ENCODE data around the gene JARID2. TPM values are rescaled to one million over a fixed set of nuclear protein-coding genes. Genes with fewer than 3 reads are reported as not detected.

Gene JARID2
- total RNA-seq, 1 donor from 2014 or later, result 24.2 TPM

- Histone ChIP-seq H3K4me1 (ENCODE audit: insufficient read depth, low read length) (peaks cover 21% of the 10 kb centered on the region), H3K27me3 (ENCODE audit: insufficient read depth, low read length) (no peaks in the 10 kb centered on the region), H3K4me3 (ENCODE audit: insufficient read depth, low read depth, low read length) (no peak overlapping the region), H3K9ac (ENCODE audit: low read length) (no peak overlapping the region), H4K20me1 (ENCODE audit: insufficient read depth, low read length) (peaks cover 91% of the 10 kb centered on the region), H3K79me2 (ENCODE audit: insufficient read depth, low read length) (peaks cover 100% of the 10 kb centered on the region), H3K36me3 (ENCODE audit: insufficient read depth, low read length) (no peaks in the 10 kb centered on the region), H3K4me2 (ENCODE audit: low read length) (peak overlapping the region; percentile 27), H3K27ac (ENCODE audit: low read depth, low read length) (no peak overlapping the region), H3K9me3 (ENCODE audit: insufficient read depth, low read depth, low read length) (no peaks in the 10 kb centered on the region), H2AFZ (ENCODE audit: low read depth, low read length) (no peak overlapping the region)
- DNase-seq (ENCODE audit: low read depth), result no peak
- H3K27me3 Mint-ChIP-seq (ENCODE audit: low read depth, unreplicated experiment), result no peaks in the 10 kb centered on the region
- peak overlapping the region; percentile 54 for H3K27ac Mint-ChIP-seq (ENCODE audit: unreplicated experiment)
- FAIRE-seq, result no peak
- peaks cover 1% of the 10 kb centered on the region for H3K9me3 Mint-ChIP-seq (ENCODE audit: unreplicated experiment)
- peaks cover 36% of the 10 kb centered on the region for H3K4me1 Mint-ChIP-seq (ENCODE audit: low read depth, unreplicated experiment)
- no peaks in the 10 kb centered on the region for H3K36me3 Mint-ChIP-seq (ENCODE audit: low read depth, unreplicated experiment)
- TF ChIP-seq CTCF (IDR thresholded peaks at IDR 0.05; ENCODE audit: insufficient read depth, low read depth, low read length), result no peak
- TF ChIP-seq EZH2 (IDR thresholded peaks at IDR 0.05; ENCODE audit: insufficient read depth, low read length), result no peak
- peak overlapping the region; percentile 61 for H3K4me3 Mint-ChIP-seq (ENCODE audit: unreplicated experiment)
These were observed 72.3 kb downstream of the JARID2 start for GRCh38 chr6:15317934-15318902.

DNA sequence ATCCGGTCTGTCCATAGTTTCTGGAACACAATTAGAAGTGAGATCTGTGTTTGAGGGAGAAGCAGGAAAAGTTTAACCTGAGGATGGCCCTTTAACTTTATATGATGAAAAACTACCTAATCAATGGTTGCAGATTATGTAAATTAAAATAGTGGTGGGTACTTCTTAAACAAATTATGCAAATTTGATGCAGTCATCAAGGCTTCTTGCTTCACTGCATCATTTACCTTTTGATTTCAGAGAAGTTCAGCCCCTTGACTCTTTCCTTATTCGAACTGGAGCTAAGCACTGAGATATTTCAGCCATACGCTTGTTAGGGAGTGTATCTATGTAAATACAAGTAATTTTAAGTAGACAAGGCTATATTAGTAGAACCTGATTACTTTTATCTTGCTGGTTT is 73.8 kb downstream of the JARID2 start:
- H3K27ac ChIP-seq (ENCODE audit: low read depth, low read length), result no peak overlapping the region
- TF ChIP-seq EZH2 (IDR thresholded peaks at IDR 0.05; ENCODE audit: insufficient read depth, low read length), result no peak
- TF ChIP-seq CTCF (IDR thresholded peaks at IDR 0.05; ENCODE audit: insufficient read depth, low read depth, low read length), result no peak
- DNase-seq (ENCODE audit: low read depth) (no peak), FAIRE-seq (no peak)
- no peak overlapping the region for H3K4me3 Mint-ChIP-seq (ENCODE audit: unreplicated experiment)
- peaks cover 26% of the 10 kb centered on the region for H3K4me1 ChIP-seq (ENCODE audit: insufficient read depth, low read length)
- H3K27me3 Mint-ChIP-seq (ENCODE audit: low read depth, unreplicated experiment), result no peaks in the 10 kb centered on the region
- H2AFZ ChIP-seq (ENCODE audit: low read depth, low read length), result no peak overlapping the region
- H3K9me3 ChIP-seq (ENCODE audit: insufficient read depth, low read depth, low read length), result no peaks in the 10 kb centered on the region
- no peak overlapping the region for H3K4me3 ChIP-seq (ENCODE audit: insufficient read depth, low read depth, low read length)
- H3K9ac ChIP-seq (ENCODE audit: low read length), result no peak overlapping the region
- H3K36me3 Mint-ChIP-seq (ENCODE audit: low read depth, unreplicated experiment), result no peaks in the 10 kb centered on the region
- peaks cover 97% of the 10 kb centered on the region for H3K79me2 ChIP-seq (ENCODE audit: insufficient read depth, low read length)
- peaks cover 34% of the 10 kb centered on the region for H3K4me1 Mint-ChIP-seq (ENCODE audit: low read depth, unreplicated experiment)
- no peaks in the 10 kb centered on the region for H3K27me3 ChIP-seq (ENCODE audit: insufficient read depth, low read length)
- H3K9me3 Mint-ChIP-seq (ENCODE audit: unreplicated experiment), result peaks cover 1% of the 10 kb centered on the region
- H3K27ac Mint-ChIP-seq (ENCODE audit: unreplicated experiment), result peak overlapping the region; percentile 54
- no peak overlapping the region for H3K4me2 ChIP-seq (ENCODE audit: low read length)
- peaks cover 89% of the 10 kb centered on the region for H4K20me1 ChIP-seq (ENCODE audit: insufficient read depth, low read length)
- H3K36me3 ChIP-seq (ENCODE audit: insufficient read depth, low read length), result no peaks in the 10 kb centered on the region

GRCh38 chr6:15320693-15321092 is 74.8 kb downstream of the JARID2 start:
- H3K9me3 ChIP-seq (ENCODE audit: insufficient read depth, low read depth, low read length), result no peaks in the 10 kb centered on the region
- H3K27me3 Mint-ChIP-seq (ENCODE audit: low read depth, unreplicated experiment), result no peaks in the 10 kb centered on the region
- peaks cover 97% of the 10 kb centered on the region for H3K79me2 ChIP-seq (ENCODE audit: insufficient read depth, low read length)

More at GRCh38 chr6:15320693-15321092, 74.8 kb downstream of the JARID2 start:
- H3K4me1 Mint-ChIP-seq (ENCODE audit: low read depth, unreplicated experiment), result peaks cover 34% of the 10 kb centered on the region
- H2AFZ ChIP-seq (ENCODE audit: low read depth, low read length), result no peak overlapping the region
- H3K4me2 ChIP-seq (ENCODE audit: low read length), result no peak overlapping the region
- TF ChIP-seq CTCF (IDR thresholded peaks at IDR 0.05; ENCODE audit: insufficient read depth, low read depth, low read length), result no peak
- peaks cover 90% of the 10 kb centered on the region for H4K20me1 ChIP-seq (ENCODE audit: insufficient read depth, low read length)
- H3K4me3 ChIP-seq (ENCODE audit: insufficient read depth, low read depth, low read length), result no peak overlapping the region
- peaks cover 1% of the 10 kb centered on the region for H3K9me3 Mint-ChIP-seq (ENCODE audit: unreplicated experiment)
- no peaks in the 10 kb centered on the region for H3K27me3 ChIP-seq (ENCODE audit: insufficient read depth, low read length)
- H3K4me1 ChIP-seq (ENCODE audit: insufficient read depth, low read length), result peaks cover 26% of the 10 kb centered on the region
- no peak overlapping the region for H3K27ac ChIP-seq (ENCODE audit: low read depth, low read length)
- no peaks in the 10 kb centered on the region for H3K36me3 Mint-ChIP-seq (ENCODE audit: low read depth, unreplicated experiment)
- no peaks in the 10 kb centered on the region for H3K36me3 ChIP-seq (ENCODE audit: insufficient read depth, low read length)
- H3K9ac ChIP-seq (ENCODE audit: low read length), result no peak overlapping the region
- H3K4me3 Mint-ChIP-seq (ENCODE audit: unreplicated experiment), result no peak overlapping the region
- H3K27ac Mint-ChIP-seq (ENCODE audit: unreplicated experiment), result peak overlapping the region; percentile 38
- DNase-seq (ENCODE audit: low read depth) (peak; percentile 33), FAIRE-seq (no peak)
